SW 1271 (cell line): ENCODE data around the gene GLIS1.

Experiments used
- DNase-seq, 2 experiments: peaks; one replicate each; lab custom pipeline; 2025; lab: John Stamatoyannopoulos, UW

GLIS1 gene

GRCh38 chr1:53593758-53594380 lies 145.1 kb downstream of the GLIS1 start:
- DNase-seq = no peak

- DNase-seq = no peak
These were observed 145.8 kb downstream of the GLIS1 start for GRCh38 chr1:53592985-53593757.

- DNase-seq = no peak
These were observed 146.4 kb downstream of the GLIS1 start for GRCh38 chr1:53592521-53592982.

- DNase-seq = no peak
These were observed 147.0 kb downstream of the GLIS1 start for GRCh38 chr1:53591924-53592323.

- DNase-seq = no peak
These were observed 148.1 kb downstream of the GLIS1 start for GRCh38 chr1:53590531-53591515.

GRCh38 chr1:53590104-53590503 lies 148.9 kb downstream of the GLIS1 start:
- no peak for DNase-seq

- DNase-seq = no peak
These were observed 149.7 kb downstream of the GLIS1 start for GRCh38 chr1:53589043-53589887.

- DNase-seq = no peak
These were observed 150.7 kb downstream of the GLIS1 start for GRCh38 chr1:53588053-53588779.

- no peak for DNase-seq
These were observed 151.5 kb downstream of the GLIS1 start for GRCh38 chr1:53587252-53587988.

GRCh38 chr1:53586765-53587164 lies 152.2 kb downstream of the GLIS1 start:
- DNase-seq = no peak

- no peak for DNase-seq
These were observed 153.4 kb downstream of the GLIS1 start for GRCh38 chr1:53585565-53585964.

GRCh38 chr1:53585129-53585528 lies 153.8 kb downstream of the GLIS1 start:
- DNase-seq = no peak

GRCh38 chr1:53584777-53585107 lies 154.2 kb downstream of the GLIS1 start:
- DNase-seq = no peak

- DNase-seq = no peak
These were observed 154.8 kb downstream of the GLIS1 start for GRCh38 chr1:53583868-53584776.

GRCh38 chr1:53583021-53583867 lies 155.7 kb downstream of the GLIS1 start:
- no peak for DNase-seq

GRCh38 chr1:53582211-53583020 lies 156.5 kb downstream of the GLIS1 start:
- DNase-seq = no peak

- DNase-seq = no peak
These were observed 157.5 kb downstream of the GLIS1 start for GRCh38 chr1:53581476-53581875.
